ENCODE measurements around the gene GRID2.

- TF ChIP-seq RAD21 (IDR thresholded peaks at IDR 0.05) (no peak), ATF3 (IDR thresholded peaks at IDR 0.05) (no peak), CTCF (IDR thresholded peaks at IDR 0.05; ENCODE audit: low read depth, low read length, missing input control) (no peak), TAF1 (conservative IDR thresholded peaks at IDR 0.05) (no peak), JUND (IDR thresholded peaks at IDR 0.05) (no peak)
These were observed 1383.5 kb downstream of the GRID2 start for GRCh38 chr4:93687304-93687703.

Data from liver (tissue), 3 donors.